ENCODE measurements around the gene SMIM22. TPM values are rescaled to one million over a fixed set of nuclear protein-coding genes. Genes with fewer than 3 reads are reported as not detected.

The SMIM22 gene
- total and polyA plus RNA-seq, 4 donors: 0.49 to 1.2 (median 0.72) TPM; not detected in 1

DNA sequence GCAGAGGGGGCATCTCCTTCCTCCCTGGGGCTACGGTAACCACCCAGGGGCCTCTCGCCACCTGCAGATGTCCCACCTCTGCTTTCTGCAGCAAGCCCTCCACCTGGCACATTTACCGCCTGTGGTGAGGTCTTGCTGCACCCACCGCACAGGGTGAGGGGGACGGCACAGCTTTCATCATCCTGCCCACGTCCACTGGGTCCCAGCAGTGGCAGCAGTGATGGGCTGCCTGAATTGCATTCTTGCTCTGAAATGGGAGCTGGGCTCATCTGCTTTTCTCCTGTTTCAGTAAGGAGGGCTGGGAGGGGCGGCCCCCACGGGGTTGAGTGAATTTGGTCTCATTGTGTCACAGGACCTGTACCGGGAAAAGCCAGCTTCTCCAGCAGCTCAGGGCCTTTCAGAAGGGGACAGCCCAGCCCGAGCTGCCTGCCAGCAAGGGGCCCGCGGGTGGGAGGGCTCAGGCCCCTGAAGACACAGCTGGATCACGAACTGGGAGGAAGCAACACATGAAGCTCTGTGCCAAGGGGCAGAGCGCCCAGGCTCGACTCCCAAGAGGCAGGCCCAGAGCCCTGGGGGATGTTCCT, 48.1 kb upstream of the SMIM22 start (continued):
- TF ChIP-seq NR2F2 (IDR thresholded peaks at IDR 0.05) (no peak), ZBTB33 (IDR thresholded peaks at IDR 0.05) (no peak)

GRCh38 chr16:4747906-4748681, 47.1 kb upstream of the SMIM22 start:
- Histone ChIP-seq H3K9me3 (ENCODE audit: control insufficient read depth in 4 of 4, low read length in 3 of 4) (no peaks in the 10 kb centered on the region), H3K27ac (ENCODE audit: low read depth in 1 of 2, low read length in 2 of 2) (no peak overlapping the region), H3K36me3 (ENCODE audit: control insufficient read depth in 4 of 4, insufficient read depth in 3 of 4, low read depth in 1 of 4, low read length in 3 of 4) (peaks cover 12 to 29% (median 14%) of the 10 kb centered on the region in 4 donors), H3K27me3 (ENCODE audit: control insufficient read depth in 4 of 4, insufficient read depth in 4 of 4, low read length in 3 of 4) (no peaks in the 10 kb centered on the region), H3K4me3 (ENCODE audit: low read depth in 1 of 3, low read length in 3 of 3) (no peak overlapping the region), H3K9ac (ENCODE audit: low read depth in 1 of 2, low read length in 2 of 2) (no peak overlapping the region), H3K4me1 (ENCODE audit: control insufficient read depth in 4 of 4, insufficient read depth in 4 of 4, low read length in 3 of 4) (peaks cover 0 to 5% (median 3%) of the 10 kb centered on the region in 4 donors)
- DNase-seq (ENCODE audit: low spot score): no peak
- no peak for TF ChIP-seq HNF4A (conservative IDR thresholded peaks at IDR 0.05)
- no peak for TF ChIP-seq TAF1 (conservative IDR thresholded peaks at IDR 0.05)
- TF ChIP-seq EGR1 (IDR thresholded peaks at IDR 0.05; ENCODE audit: low read depth in 2 of 2): no peak
- no peak for TF ChIP-seq SP1 (IDR thresholded peaks at IDR 0.05)
- TF ChIP-seq FOXA1 (IDR thresholded peaks at IDR 0.05): no peak
- no peak for TF ChIP-seq YY1 (IDR thresholded peaks at IDR 0.05)
- no peak for TF ChIP-seq ZBTB33 (IDR thresholded peaks at IDR 0.05)
- no peak for TF ChIP-seq CTCF (IDR thresholded peaks at IDR 0.05; ENCODE audit: low read depth, low read length, missing input control)
- no peak for TF ChIP-seq NR2F2 (IDR thresholded peaks at IDR 0.05)
- TF ChIP-seq RAD21 (IDR thresholded peaks at IDR 0.05): no peak
- TF ChIP-seq, protein P1, sequence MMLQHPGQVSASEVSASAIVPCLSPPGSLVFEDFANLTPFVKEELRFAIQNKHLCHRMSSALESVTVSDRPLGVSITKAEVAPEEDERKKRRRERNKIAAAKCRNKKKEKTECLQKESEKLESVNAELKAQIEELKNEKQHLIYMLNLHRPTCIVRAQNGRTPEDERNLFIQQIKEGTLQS (IDR thresholded peaks at IDR 0.05): no peak
- TF ChIP-seq GABPA (IDR thresholded peaks at IDR 0.05 in 1 of 2, conservative IDR thresholded peaks at IDR 0.05 in 1 of 2): no peak
- TF ChIP-seq RXRA (IDR thresholded peaks at IDR 0.05): no peak
- TF ChIP-seq, protein P2, sequence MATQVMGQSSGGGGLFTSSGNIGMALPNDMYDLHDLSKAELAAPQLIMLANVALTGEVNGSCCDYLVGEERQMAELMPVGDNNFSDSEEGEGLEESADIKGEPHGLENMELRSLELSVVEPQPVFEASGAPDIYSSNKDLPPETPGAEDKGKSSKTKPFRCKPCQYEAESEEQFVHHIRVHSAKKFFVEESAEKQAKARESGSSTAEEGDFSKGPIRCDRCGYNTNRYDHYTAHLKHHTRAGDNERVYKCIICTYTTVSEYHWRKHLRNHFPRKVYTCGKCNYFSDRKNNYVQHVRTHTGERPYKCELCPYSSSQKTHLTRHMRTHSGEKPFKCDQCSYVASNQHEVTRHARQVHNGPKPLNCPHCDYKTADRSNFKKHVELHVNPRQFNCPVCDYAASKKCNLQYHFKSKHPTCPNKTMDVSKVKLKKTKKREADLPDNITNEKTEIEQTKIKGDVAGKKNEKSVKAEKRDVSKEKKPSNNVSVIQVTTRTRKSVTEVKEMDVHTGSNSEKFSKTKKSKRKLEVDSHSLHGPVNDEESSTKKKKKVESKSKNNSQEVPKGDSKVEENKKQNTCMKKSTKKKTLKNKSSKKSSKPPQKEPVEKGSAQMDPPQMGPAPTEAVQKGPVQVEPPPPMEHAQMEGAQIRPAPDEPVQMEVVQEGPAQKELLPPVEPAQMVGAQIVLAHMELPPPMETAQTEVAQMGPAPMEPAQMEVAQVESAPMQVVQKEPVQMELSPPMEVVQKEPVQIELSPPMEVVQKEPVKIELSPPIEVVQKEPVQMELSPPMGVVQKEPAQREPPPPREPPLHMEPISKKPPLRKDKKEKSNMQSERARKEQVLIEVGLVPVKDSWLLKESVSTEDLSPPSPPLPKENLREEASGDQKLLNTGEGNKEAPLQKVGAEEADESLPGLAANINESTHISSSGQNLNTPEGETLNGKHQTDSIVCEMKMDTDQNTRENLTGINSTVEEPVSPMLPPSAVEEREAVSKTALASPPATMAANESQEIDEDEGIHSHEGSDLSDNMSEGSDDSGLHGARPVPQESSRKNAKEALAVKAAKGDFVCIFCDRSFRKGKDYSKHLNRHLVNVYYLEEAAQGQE (IDR thresholded peaks at IDR 0.05): no peak
- TF ChIP-seq, protein P3, sequence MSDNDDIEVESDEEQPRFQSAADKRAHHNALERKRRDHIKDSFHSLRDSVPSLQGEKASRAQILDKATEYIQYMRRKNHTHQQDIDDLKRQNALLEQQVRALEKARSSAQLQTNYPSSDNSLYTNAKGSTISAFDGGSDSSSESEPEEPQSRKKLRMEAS (IDR thresholded peaks at IDR 0.05): no peak
- no peak for TF ChIP-seq HNF4G (IDR thresholded peaks at IDR 0.05)
- WGBS: 81% methylated on average over 14 of the region's 14 CpGs

Data from liver (tissue), 9 donors.